K562 (cell line): ENCODE data around the gene CCT5. TPM values are rescaled to one million over a fixed set of nuclear protein-coding genes. Genes with fewer than 3 reads are reported as not detected.

ENCODE experiments used
- ATAC-seq: fragments of 200-7000 bp; cut with Tn5 transposase; 3 replicates; pipeline ENCODE4 v1.9.1; 2020; ENCODE audit warnings: moderate library complexity
- BruUV-seq: library from RNA; stranded (reverse); fragments of 400-500 nt; replicated peaks from 2 replicates; lab custom pipeline; 2021; lab: Mats Ljungman, UMichigan
- CTCF ChIA-PET: fragments of 300-600 bp; formaldehyde crosslinking; extraction: SDS; loops from one replicate; lab custom pipeline; 2021; ENCODE audit warnings: low intra/inter-chr PET ratio; lab: Yijun Ruan, JAX
- POLR2A ChIA-PET: fragments of 300-600, 350-650 bp; sonication (Branson Sonifier 250); formaldehyde crosslinking; extraction: SDS; loops from one replicate; lab custom pipeline; 2021; ENCODE audit warnings: antibody characterized with exemption, inconsistent platforms; lab: Yijun Ruan, JAX
- DNase-seq, 4 experiments: peaks; one replicate each; pipeline versions ENCODE4 v3.0.0 to v3.0.0-alpha.2; 2011 to 2018; ENCODE audit warnings: low spot score in 3 of 4, mixed read lengths in 3 of 4; ENCODE audit errors: extremely low read depth in 1 of 4
- FAIRE-seq: peaks from 2 replicates; lab custom pipeline; 2011; peaks lifted over from hg19 to GRCh38; lab: Jason Lieb, UNC
- H2AFZ ChIP-seq: 2 replicates; pipeline ENCODE4 v1.6.0; 2011; ENCODE audit warnings: low read depth, low read length, control low read depth, inconsistent platforms
- H3K27ac ChIP-seq: fragments of 200-600 bp; 3 replicates; pipeline ENCODE4 v1.8.0; 2011; ENCODE audit warnings: low read depth, mild to moderate bottlenecking, control low read depth, inconsistent platforms, low read length, moderate library complexity, mixed read lengths; ENCODE audit errors: extremely low read depth
- H3K27me3 ChIP-seq, 2 experiments: fragments of 300-600 bp in 1 of 2; 2 replicates in 1 of 2; 3 replicates in 1 of 2; pipeline versions ENCODE4 v1.6.0 to v1.8.0; 2011; ENCODE audit warnings: inconsistent platforms in 2 of 2, low read length in 2 of 2, mild to moderate bottlenecking in 1 of 2, mixed read lengths in 1 of 2, moderate library complexity in 1 of 2; ENCODE audit not compliant: control insufficient read depth in 2 of 2, insufficient read depth in 2 of 2
- H3K36me3 ChIP-seq: fragments of 300-600 bp; 3 replicates; pipeline ENCODE4 v1.8.0; 2011; ENCODE audit warnings: mild to moderate bottlenecking, low read length, inconsistent platforms; ENCODE audit not compliant: control insufficient read depth, insufficient read depth
- H3K4me1 ChIP-seq, 2 experiments: fragments of 200-600 bp in 1 of 2; replicated peaks in 1 of 2; 2 replicates in 1 of 2; 3 replicates in 1 of 2; pipeline versions ENCODE4 v1.5.1 to v1.8.0; 2011; ENCODE audit warnings: inconsistent platforms in 2 of 2, low read length in 2 of 2, mild to moderate bottlenecking in 1 of 2, mixed read lengths in 1 of 2, moderate library complexity in 1 of 2; ENCODE audit not compliant: control insufficient read depth in 2 of 2, insufficient read depth in 2 of 2
- H3K4me2 ChIP-seq: 2 replicates; pipeline ENCODE4 v1.6.1; 2011; ENCODE audit warnings: low read length, control low read depth, inconsistent platforms, mixed read lengths; ENCODE audit not compliant: insufficient read depth
- H3K4me3 ChIP-seq: fragments of 200-600 bp; sonication (generic), shearing (Covaris generic); 2 replicates; pipeline ENCODE4 v1.5.1; 2016; ENCODE audit warnings: control low read depth, inconsistent platforms
- H3K79me2 ChIP-seq: fragments of 200-600 bp; 3 replicates; pipeline ENCODE4 v1.8.0; 2011; ENCODE audit warnings: low read length, inconsistent platforms; ENCODE audit not compliant: control insufficient read depth, insufficient read depth
- H3K9ac ChIP-seq, 2 experiments: 2 replicates each; pipeline versions ENCODE4 v1.6.0 to v1.6.1; 2011; ENCODE audit warnings: low read depth in 2 of 2, low read length in 2 of 2, control low read depth in 1 of 2, inconsistent platforms in 1 of 2, mild to moderate bottlenecking in 1 of 2, mixed read lengths in 1 of 2; ENCODE audit not compliant: insufficient read depth in 1 of 2
- H3K9me1 ChIP-seq: one replicate; pipeline ENCODE4 v1.6.0; 2011; ENCODE audit warnings: inconsistent platforms, mild to moderate bottlenecking, low read length, moderate library complexity; ENCODE audit not compliant: control insufficient read depth, insufficient read depth
- H3K9me3 ChIP-seq: replicated peaks from 2 replicates; pipeline ENCODE4 v1.5.1; 2011; ENCODE audit warnings: low read depth, low read length, inconsistent platforms; ENCODE audit not compliant: control insufficient read depth, insufficient read depth
- H4K20me1 ChIP-seq: replicated peaks from 2 replicates; pipeline ENCODE4 v1.6.1; 2011; ENCODE audit warnings: low read length, inconsistent platforms, mixed read lengths; ENCODE audit not compliant: control insufficient read depth, insufficient read depth
- ATF7 ChIP-seq: fragments of 450-650 bp; IDR thresholded peaks from 2 replicates; pipeline ENCODE4 v1.7.1; 2014; ENCODE audit warnings: mild to moderate bottlenecking, moderate library complexity
- NCOA6 ChIP-seq: fragments of 450-650 bp; IDR thresholded peaks from 2 replicates; pipeline ENCODE4 v1.6.1; 2017; ENCODE audit warnings: mild to moderate bottlenecking
- NCOR1 ChIP-seq: fragments of 450-650 bp; IDR thresholded peaks from 2 replicates; pipeline ENCODE4 v1.6.1; 2016; ENCODE audit warnings: mild to moderate bottlenecking, moderate library complexity
- RBM39 ChIP-seq: fragments of 200-400 bp; formaldehyde crosslinking; optimal IDR thresholded peaks from 2 replicates; pipeline ENCODE3; 2018; ENCODE audit warnings: low read depth, low read length
- SAFB ChIP-seq: fragments of 200-400 bp; formaldehyde crosslinking; IDR thresholded peaks from 2 replicates; pipeline ENCODE4 v1.6.1; 2017; ENCODE audit warnings: low read depth, low read length, borderline replicate concordance
- SREBF2 ChIP-seq: sonication (generic); formaldehyde crosslinking; IDR thresholded peaks from 2 replicates; pipeline ENCODE4 v1.4.0; 2020; ENCODE audit warnings: mild to moderate bottlenecking, missing genetic modification reagents
- ZNF583 ChIP-seq: fragments of 250-450 bp; sonication (Bioruptor Pico); IDR thresholded peaks from 2 replicates; pipeline ENCODE4 v1.4.0; 2020
- WGBS: fragments of 100-300 bp; shearing (Covaris generic); methylation state at CpG from one replicate; pipeline ENCODE4 v1.1.6; 2016; ENCODE audit warnings: low coverage, mixed read lengths; ENCODE audit not compliant: insufficient coverage; ENCODE audit errors: missing lambda C conversion rate; 5-methylcytosine and 5-hydroxymethylcytosine counted together
- in situ Hi-C: fragments of 300-500 bp; cut with MboI; formaldehyde crosslinking; loops from 4 replicates; pipeline ENCODE4 v1.15.0; 2018; ENCODE audit warnings: inconsistent platforms, mixed read lengths
- intact Hi-C: fragments of 100-400 bp; cut with micrococcal nuclease; formaldehyde crosslinking; loops from 2 replicates; pipeline ENCODE4 v1.14.2; 2022
- polyA plus RNA-seq, 8 experiments: library from polyadenylated mRNA; depleted of rRNA in 4 of 8; stranded (reverse) in 5 of 8; unstranded in 3 of 8; fragments of >200 nt; fragmentation: Nextera tagmentation in 2 of 8; fragmentation: Illumina TruSeq in 1 of 8; extraction: Ambion mirVana in 2 of 8; extraction: Trizol in 1 of 8; gene quantifications; 2 replicates each; pipeline versions ENCODE4 v1.2.1 to v1.2.3, GENCODE V29; 2011 to 2014; ENCODE audit warnings: inconsistent platforms in 1 of 8, missing spikeins in 1 of 8
- total RNA-seq, 7 experiments: library from RNA; depleted of rRNA in 6 of 7; stranded (reverse); fragments of >200 nt in 6 of 7; fragmentation: Illumina TruSeq in 2 of 7; extraction: Trizol in 2 of 7; gene quantifications; 2 replicates each; pipeline versions ENCODE4 v1.2.1 to v1.2.3, GENCODE V29; 2011 to 2021; ENCODE audit warnings: low replicate concordance in 1 of 7
- TF ChIP-seq, protein P1 (sequence below), 2 experiments: IDR thresholded peaks; 2 replicates each; pipeline ENCODE4 v1.6.1; 2012; ENCODE audit warnings: improper control_type of control experiment in 2 of 2, low read depth in 2 of 2, low read length in 2 of 2, borderline replicate concordance in 1 of 2
- TF ChIP-seq, protein P2 (sequence below), 3 experiments: fragments of 200-800 bp in 1 of 3; sonication (Bioruptor generic) in 1 of 3; sonication (generic) in 1 of 3; formaldehyde crosslinking in 1 of 3; IDR thresholded peaks; 2 replicates each; pipeline versions ENCODE4 v1.6.1 to v1.8.0; 2016 to 2022; ENCODE audit warnings: mild to moderate bottlenecking in 2 of 3, missing compliant biosample characterization in 2 of 3, missing genetic modification characterization in 2 of 3, missing genetic modification reagents in 1 of 3
- TF ChIP-seq, protein P3 (sequence below): fragments of 450-650 bp; formaldehyde crosslinking; IDR thresholded peaks from 2 replicates; pipeline ENCODE4 v1.4.0; 2022; ENCODE audit warnings: missing genetic modification characterization
- TF ChIP-seq, protein P4 (sequence below): fragments of 450-650 bp; conservative IDR thresholded peaks from 2 replicates; pipeline ENCODE4 v1.6.1; 2016; ENCODE audit warnings: missing genetic modification characterization, low read depth, mild to moderate bottlenecking, missing compliant biosample characterization, moderate library complexity

The CCT5 gene
- total and polyA plus RNA-seq, 9 of the 15 experiments (the other 6 are each of a cell fraction or from before 2014, with no cell fraction given): 782 to 1,606 (median 1,153) TPM

- Histone ChIP-seq H4K20me1 (no peaks in the 10 kb centered on the region), H3K9ac (no peak overlapping the region), H3K79me2 (no peaks in the 10 kb centered on the region), H3K9me1 (no peaks in the 10 kb centered on the region), H2AFZ (no peak overlapping the region), H3K4me2 (no peak overlapping the region), H3K27ac (no peak overlapping the region), H3K4me3 (no peak overlapping the region), H3K36me3 (no peaks in the 10 kb centered on the region), H3K9me3 (no peaks in the 10 kb centered on the region), H3K27me3 (no peaks in the 10 kb centered on the region), H3K4me1 (no peaks in the 10 kb centered on the region)
- 71% methylated on average over 1 of the region's 1 CpG for WGBS
- BruUV-seq: no TSS peak
- POLR2A ChIA-PET: no interaction called here
- no peak for DNase-seq
- intact Hi-C loops: no loop called here
- CTCF ChIA-PET: no interaction called here
- FAIRE-seq: no peak
- TF ChIP-seq NCOA6: no peak
- TF ChIP-seq, protein P1, sequence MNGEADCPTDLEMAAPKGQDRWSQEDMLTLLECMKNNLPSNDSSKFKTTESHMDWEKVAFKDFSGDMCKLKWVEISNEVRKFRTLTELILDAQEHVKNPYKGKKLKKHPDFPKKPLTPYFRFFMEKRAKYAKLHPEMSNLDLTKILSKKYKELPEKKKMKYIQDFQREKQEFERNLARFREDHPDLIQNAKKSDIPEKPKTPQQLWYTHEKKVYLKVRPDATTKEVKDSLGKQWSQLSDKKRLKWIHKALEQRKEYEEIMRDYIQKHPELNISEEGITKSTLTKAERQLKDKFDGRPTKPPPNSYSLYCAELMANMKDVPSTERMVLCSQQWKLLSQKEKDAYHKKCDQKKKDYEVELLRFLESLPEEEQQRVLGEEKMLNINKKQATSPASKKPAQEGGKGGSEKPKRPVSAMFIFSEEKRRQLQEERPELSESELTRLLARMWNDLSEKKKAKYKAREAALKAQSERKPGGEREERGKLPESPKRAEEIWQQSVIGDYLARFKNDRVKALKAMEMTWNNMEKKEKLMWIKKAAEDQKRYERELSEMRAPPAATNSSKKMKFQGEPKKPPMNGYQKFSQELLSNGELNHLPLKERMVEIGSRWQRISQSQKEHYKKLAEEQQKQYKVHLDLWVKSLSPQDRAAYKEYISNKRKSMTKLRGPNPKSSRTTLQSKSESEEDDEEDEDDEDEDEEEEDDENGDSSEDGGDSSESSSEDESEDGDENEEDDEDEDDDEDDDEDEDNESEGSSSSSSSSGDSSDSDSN (IDR thresholded peaks at IDR 0.05; ENCODE audit: borderline replicate concordance in 1 of 2, low read depth in 2 of 2, low read length in 2 of 2): no peak
- no peak for TF ChIP-seq ZNF583
- no peak for TF ChIP-seq NCOR1
- no peak for TF ChIP-seq ATF7
- TF ChIP-seq SAFB: no peak
- TF ChIP-seq RBM39: no peak
- TF ChIP-seq, protein P2, sequence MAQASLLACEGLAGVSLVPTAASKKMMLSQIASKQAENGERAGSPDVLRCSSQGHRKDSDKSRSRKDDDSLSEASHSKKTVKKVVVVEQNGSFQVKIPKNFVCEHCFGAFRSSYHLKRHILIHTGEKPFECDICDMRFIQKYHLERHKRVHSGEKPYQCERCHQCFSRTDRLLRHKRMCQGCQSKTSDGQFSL (CRISPR knock-in tag; IDR thresholded peaks at IDR 0.05): no peak
- TF ChIP-seq, protein P2 (tag; IDR thresholded peaks at IDR 0.05): no peak
- TF ChIP-seq, protein P3, sequence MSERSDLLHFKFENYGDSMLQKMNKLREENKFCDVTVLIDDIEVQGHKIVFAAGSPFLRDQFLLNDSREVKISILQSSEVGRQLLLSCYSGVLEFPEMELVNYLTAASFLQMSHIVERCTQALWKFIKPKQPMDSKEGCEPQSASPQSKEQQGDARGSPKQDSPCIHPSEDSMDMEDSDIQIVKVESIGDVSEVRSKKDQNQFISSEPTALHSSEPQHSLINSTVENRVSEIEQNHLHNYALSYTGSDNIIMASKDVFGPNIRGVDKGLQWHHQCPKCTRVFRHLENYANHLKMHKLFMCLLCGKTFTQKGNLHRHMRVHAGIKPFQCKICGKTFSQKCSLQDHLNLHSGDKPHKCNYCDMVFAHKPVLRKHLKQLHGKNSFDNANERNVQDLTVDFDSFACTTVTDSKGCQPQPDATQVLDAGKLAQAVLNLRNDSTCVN (CRISPR knock-in tag): no peak
- TF ChIP-seq, protein P4, sequence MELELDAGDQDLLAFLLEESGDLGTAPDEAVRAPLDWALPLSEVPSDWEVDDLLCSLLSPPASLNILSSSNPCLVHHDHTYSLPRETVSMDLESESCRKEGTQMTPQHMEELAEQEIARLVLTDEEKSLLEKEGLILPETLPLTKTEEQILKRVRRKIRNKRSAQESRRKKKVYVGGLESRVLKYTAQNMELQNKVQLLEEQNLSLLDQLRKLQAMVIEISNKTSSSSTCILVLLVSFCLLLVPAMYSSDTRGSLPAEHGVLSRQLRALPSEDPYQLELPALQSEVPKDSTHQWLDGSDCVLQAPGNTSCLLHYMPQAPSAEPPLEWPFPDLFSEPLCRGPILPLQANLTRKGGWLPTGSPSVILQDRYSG (tag): no peak
- no peak for TF ChIP-seq SREBF2 (CRISPR knock-in tag)
- no peak for ATAC-seq
- in situ Hi-C loops: no loop called here
These were observed 41.1 kb upstream of the CCT5 start for GRCh38 chr5:10209004-10209403.
